ENCODE measurements around the gene PSMB3.
A peak's percentile ranks its signal among the peaks of the same experiment; 100 is the strongest.

Gene PSMB3

GRCh38 chr17:38752308-38753070, at the start of gene PSMB3:
TSS of gene PSMB3 (plus strand) at chr17:38752741. CDS start at chr17:38752827, 86 bp downstream.
- peak; percentile 94 for DNase-seq (ENCODE audit: low read depth, low spot score)

DNA sequence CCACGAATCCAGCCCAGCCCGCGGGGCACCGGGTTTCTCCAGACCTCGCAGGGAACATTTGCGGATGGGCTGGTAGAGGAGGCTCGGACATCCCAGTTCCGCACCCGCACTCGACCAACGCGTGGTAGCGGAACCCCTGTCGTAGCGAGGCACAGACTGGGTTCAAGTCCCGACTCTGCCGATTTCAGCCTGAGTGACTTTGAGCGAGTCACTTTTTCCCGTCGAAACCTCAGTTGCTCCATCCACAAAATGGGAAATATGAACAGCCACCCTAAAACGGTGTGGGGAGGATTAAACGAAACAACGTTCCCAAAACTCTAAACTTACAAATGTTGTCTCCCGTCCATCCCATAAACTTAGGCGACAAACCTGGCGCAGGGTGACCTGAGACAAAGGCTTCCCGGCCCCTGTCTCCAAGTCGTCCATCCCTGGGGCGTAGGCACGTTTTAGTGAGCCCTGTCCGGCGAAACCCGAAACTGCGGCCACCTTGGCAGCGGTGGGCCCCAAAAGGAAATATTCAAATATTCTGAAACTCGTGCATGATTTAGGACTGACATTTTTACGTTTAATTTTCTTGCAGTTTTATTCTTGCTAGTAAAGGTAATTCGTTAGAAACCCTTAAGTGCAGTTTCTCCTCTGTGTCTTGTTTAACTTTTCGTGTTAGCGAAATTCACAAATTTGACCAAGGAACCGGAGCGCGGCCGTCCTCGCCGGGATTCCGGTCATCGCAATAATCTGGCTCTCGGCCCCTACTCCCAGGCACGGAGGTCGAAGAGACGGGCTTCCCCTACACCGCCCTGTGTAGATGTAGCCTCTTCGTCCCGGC, 49.4 kb upstream of the PSMB3 start:
- DNase-seq (ENCODE audit: low read depth, low spot score): no peak

DNA sequence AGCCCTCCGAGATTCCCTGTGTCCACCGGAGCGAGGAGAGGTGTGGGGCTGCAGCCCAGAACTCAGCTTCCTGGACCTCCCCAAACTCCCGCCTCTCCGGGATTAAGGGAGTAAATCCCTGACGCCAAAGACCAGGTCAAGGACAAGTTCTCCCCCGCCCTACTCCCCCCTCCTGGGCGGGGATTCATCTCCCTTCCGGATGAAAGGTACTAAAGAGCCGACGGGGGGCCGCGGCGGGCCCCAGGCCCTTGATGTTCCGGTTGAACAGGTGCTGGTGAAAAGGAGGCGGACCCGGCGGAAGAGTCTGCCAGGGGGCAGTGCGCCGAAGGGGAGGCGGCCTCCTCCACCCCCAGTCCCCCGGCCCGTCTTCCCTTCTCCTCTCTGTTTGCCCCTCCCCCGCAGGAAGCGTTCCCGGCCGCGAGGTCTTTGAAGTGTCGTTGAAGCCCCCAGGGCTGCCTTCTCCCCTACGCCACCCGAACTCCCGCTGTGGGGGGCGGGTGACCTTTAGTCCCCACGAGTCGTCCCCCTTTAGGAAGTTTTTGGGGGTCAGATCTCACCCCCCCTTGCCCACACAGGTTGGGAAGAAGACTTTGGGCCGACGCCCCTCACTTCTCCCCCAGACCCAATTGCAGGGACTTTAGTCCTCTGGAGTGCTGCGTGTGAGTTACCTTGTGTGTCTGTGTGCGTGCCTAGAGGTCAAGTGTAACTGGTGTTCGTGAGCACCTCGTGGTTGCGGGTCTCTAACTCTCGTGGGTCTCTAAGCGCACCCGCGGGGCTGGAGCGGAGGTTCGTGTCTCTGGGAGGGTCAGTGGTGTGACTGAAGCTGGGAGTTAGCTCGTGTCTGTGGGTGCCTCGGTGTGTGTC, 48.6 kb upstream of the PSMB3 start:
- DNase-seq (ENCODE audit: low read depth, low spot score): peak; percentile 71

GRCh38 chr17:38704606-38705522, 47.7 kb upstream of the PSMB3 start, which contains the start of gene MLLT6:
TSS of gene MLLT6 (plus strand) at chr17:38705273. CDS start at chr17:38705633, 360 bp downstream.
- DNase-seq (ENCODE audit: low read depth, low spot score): peak; percentile 51

DNA sequence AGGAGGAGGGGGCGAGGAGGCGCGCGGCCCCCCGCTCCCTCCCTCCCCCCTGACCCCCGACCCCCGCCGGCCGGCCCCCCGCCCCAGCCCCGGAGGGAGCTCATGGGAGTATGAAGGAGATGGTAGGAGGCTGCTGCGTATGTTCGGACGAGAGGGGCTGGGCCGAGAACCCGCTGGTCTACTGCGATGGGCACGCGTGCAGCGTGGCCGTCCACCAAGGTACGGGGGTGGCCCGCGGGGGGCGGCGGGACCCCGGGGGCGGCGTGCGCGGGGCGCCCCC, 47.1 kb upstream of the PSMB3 start:
- no peak for DNase-seq (ENCODE audit: low read depth, low spot score)

- DNase-seq (ENCODE audit: low read depth, low spot score): no peak
Measured at GRCh38 chr17:38705803-38706504, 46.6 kb upstream of the PSMB3 start.

- DNase-seq (ENCODE audit: low read depth, low spot score): no peak
Measured at GRCh38 chr17:38706505-38707216, 45.9 kb upstream of the PSMB3 start.

DNA sequence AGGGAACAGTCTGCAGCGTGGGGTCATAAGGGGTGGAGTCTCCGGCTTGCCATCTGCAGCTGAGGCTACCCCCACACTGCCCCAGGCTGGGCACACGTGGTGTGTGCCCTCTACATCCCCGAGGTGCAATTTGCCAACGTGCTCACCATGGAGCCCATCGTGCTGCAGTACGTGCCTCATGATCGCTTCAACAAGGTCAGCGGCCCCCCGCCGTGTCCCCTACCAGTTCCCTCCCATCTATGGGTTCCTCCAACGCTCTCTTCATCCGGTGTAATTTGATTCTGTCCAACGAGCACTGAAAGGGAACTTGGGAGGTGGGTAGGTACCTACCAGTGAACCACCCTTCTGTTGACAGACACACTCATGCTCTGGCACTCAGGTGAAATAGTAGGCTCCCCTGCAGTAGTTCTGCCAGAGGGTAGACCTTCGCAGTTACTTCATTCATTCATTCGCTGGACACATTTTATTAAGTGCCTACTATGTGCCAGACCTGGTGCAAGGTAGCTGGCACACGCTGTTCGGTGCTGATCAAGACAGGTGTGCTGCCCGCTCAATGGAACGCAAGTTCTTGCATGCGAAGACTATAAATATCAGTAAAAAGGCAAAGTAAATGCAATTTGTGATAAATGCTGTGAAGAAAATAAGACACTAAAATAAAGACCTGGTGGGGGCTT, 44.7 kb upstream of the PSMB3 start:
- no peak for DNase-seq (ENCODE audit: low read depth, low spot score)

DNA sequence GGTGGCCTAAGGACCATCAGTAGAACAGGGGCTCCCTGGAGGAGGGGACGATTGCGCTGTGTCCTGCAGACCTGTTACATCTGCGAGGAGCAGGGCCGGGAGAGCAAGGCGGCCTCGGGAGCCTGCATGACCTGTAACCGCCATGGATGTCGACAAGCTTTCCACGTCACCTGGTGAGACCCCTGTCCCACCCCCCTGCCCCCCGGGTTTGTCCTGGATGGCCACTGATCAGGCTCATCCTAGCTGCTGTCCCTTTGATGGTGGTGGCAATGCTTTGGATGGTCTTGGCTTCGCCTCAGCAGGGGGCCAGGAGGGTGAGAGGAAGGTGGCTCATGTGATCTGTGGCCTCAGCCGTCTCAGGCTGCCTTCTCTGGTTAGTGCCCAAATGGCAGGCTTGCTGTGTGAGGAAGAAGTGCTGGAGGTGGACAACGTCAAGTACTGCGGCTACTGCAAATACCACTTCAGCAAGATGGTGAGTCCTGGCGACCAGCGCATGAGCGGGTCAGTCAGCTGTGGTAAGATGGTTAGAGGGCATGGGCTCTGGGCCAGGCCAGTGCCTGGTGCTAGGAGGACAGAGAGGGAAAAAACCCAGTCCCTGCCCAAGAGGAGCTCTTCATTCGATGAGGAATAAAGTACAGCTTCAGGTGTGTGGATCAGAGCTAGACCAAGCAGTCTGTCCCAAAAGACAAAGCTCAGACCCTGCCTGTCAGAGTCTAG, 43.3 kb upstream of the PSMB3 start:
- no peak for DNase-seq (ENCODE audit: low read depth, low spot score)

DNA sequence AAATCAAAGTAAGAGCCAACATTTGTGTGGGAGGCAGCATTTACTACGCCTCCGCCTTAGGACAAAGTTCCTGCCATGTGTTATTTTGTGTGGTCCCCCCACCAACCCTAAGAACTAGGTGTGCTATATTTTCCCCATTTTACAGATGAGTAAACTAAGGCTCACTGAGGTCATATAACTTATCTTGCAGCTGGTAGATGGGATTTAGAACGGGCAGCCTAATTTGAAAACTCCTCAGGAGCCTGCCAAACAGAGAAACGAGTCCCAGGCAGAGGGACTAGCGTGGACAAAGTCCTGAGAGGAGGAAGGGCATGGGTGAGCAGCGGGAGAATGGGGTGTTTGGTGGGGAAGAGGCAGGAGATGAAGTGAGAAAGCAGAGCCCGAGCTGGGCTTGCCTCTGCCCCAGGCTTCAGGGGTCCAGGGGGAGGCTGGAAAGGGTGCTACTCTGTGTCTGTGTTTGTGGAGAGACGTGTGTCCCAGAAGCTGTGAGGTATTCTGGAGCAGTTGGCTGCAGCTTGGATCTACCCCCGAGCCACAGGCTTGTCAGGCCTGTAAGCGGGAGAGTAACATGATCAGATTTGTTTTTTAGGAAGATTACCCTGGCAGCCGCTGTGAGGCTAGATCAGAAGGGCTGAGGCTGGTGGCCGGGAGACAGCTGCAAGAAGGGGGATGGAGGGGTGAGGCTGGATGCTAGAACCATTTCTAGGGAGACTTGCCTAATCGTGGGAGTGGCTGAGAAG, 42.5 kb upstream of the PSMB3 start:
- DNase-seq (ENCODE audit: low read depth, low spot score): no peak

GRCh38 chr17:38710604-38710962, 42.0 kb upstream of the PSMB3 start:
- DNase-seq (ENCODE audit: low read depth, low spot score): no peak

DNA sequence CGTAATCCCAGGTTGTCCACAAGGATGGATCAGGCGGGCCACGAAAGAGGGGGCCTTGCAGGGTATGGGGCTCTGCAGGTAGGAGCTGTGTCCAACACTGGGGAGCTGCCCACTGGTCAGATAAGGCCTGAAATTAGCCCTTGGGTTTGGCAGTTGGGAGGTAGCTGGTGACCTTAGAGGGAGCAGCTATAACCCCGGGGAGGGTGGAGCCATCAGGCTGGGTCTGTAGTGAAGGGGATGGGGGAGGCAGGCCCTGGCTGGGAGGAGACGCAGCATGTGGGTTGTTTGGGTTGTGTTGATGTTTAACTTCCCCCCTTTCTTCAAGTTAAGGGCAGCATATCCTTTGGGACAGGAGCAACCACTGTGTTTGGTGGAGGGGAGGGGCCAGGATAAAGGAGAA, 41.6 kb upstream of the PSMB3 start:
- DNase-seq (ENCODE audit: low read depth, low spot score): no peak

GRCh38 chr17:38711792-38712571, 40.6 kb upstream of the PSMB3 start:
- no peak for DNase-seq (ENCODE audit: low read depth, low spot score)

GRCh38 chr17:38712593-38712992, 39.9 kb upstream of the PSMB3 start:
- no peak for DNase-seq (ENCODE audit: low read depth, low spot score)

DNA sequence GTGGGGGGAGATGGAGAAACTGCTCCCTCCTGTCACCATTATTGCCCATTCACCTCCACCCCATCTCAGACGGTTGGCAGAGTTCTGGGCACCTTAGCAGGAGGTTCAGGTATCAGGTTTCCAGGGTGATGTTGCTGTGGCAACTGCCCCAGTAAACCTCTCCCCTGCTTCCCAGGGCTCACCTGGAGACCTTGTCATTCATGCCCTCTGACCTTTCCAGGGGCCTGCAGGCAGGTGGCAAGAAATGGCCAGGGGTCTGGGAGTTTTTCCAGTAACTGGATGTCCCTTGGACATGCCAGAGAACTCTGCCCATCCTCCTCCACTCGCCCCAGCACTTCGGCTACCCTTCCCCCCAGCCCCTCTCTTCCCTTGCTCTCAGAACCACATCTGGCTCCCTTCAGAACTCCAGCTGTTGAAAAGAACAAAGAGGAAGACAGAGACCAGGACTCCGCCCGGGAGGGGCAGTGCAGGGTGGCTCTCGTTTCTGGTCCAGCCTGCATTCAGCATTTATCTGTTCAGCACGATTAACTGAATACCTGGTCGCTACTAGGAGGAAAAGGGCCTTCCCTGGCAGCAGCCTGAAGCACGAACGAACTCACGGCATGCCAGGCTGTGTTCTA, 39.0 kb upstream of the PSMB3 start:
- no peak for DNase-seq (ENCODE audit: low read depth, low spot score)

DNA sequence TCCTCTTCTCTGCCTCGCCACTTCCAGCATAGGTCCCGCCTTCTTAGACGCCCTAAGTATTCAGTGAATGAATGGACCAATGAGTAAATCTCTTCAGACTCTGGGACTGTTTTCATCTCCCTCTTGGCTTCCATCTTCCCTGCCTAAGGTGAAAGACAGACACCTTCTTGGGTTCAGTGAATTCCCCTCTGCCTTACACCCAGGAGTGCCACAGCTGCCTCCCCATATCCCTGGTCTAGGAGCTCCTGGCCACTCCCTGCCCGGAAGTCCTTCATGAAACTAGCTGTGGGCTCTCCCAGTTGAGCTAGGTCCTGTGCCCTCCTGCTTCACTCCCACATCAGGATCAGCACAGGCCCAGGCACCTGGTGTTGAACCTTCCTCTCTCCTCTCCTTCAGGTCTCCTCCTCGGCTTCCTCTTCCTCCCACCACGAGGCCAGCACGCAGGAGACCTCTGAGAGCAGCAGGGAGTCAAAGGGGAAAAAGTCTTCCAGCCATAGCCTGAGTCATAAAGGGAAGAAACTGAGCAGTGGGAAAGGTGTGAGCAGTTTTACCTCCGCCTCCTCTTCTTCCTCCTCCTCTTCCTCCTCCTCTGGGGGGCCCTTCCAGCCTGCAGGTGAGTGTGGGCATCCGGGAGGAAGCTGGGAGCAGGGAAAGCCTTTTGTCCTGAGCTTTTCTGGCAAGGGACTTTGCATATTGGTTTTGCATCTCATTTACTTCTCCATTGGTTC, 37.2 kb upstream of the PSMB3 start:
- DNase-seq (ENCODE audit: low read depth, low spot score): no peak
